Erythroblast (primary cell): ENCODE measurements around the gene WIPF3.

Experiments
- GATA1 ChIP-seq: IDR thresholded peaks from 2 replicates; pipeline ENCODE4 v1.6.1; 2011; ENCODE audit warnings: low read depth, mild to moderate bottlenecking, control low read depth, low read length, moderate library complexity
- POLR2A ChIP-seq: IDR thresholded peaks from 2 replicates; pipeline ENCODE4 v1.6.1; 2011; ENCODE audit warnings: mild to moderate bottlenecking, low read length

GRCh38 chr7:29914180-29914579, 107.9 kb downstream of the WIPF3 start:
- TF ChIP-seq POLR2A (no peak), GATA1 (no peak)
